Measurements from ENCODE around the gene DPYSL4.
A peak's percentile ranks its signal among the peaks of the same experiment; 100 is the strongest.

The DPYSL4 gene

GRCh38 chr10:132186488-132187429 lies at the start of gene DPYSL4:
Gene DPYSL4, plus strand, starts transcription at chr10:132186948. Its CDS starts 116 bp downstream, at chr10:132187064.
- peak within 1 kb of the TSS; percentile 43 for H3K4me3 ChIP-seq (ENCODE audit: low read depth, low read length)
- no peak for TF ChIP-seq CTCF (IDR thresholded peaks at IDR 0.05; ENCODE audit: low read depth, low read length)

- no peak overlapping the region for H3K4me3 ChIP-seq (ENCODE audit: low read depth, low read length)
- no peak for TF ChIP-seq CTCF (IDR thresholded peaks at IDR 0.05; ENCODE audit: low read depth, low read length)
Measured at GRCh38 chr10:132137111-132138072, 49.4 kb upstream of the DPYSL4 start.

GRCh38 chr10:132138133-132138532 lies 48.6 kb upstream of the DPYSL4 start:
- H3K4me3 ChIP-seq (ENCODE audit: low read depth, low read length), result no peak overlapping the region
- no peak for TF ChIP-seq CTCF (IDR thresholded peaks at IDR 0.05; ENCODE audit: low read depth, low read length)

- no peak overlapping the region for H3K4me3 ChIP-seq (ENCODE audit: low read depth, low read length)
- TF ChIP-seq CTCF (IDR thresholded peaks at IDR 0.05; ENCODE audit: low read depth, low read length), result no peak
Measured at GRCh38 chr10:132138596-132138995, 48.2 kb upstream of the DPYSL4 start.

GRCh38 chr10:132139526-132139925 lies 47.2 kb upstream of the DPYSL4 start:
- TF ChIP-seq CTCF (IDR thresholded peaks at IDR 0.05; ENCODE audit: low read depth, low read length), result no peak
- H3K4me3 ChIP-seq (ENCODE audit: low read depth, low read length), result no peak overlapping the region

GRCh38 chr10:132140167-132140925 lies 46.4 kb upstream of the DPYSL4 start:
- no peak for TF ChIP-seq CTCF (IDR thresholded peaks at IDR 0.05; ENCODE audit: low read depth, low read length)

More at GRCh38 chr10:132140167-132140925, 46.4 kb upstream of the DPYSL4 start:
- H3K4me3 ChIP-seq (ENCODE audit: low read depth, low read length), result no peak overlapping the region

Data from WI38 (cell line).